Measurements from ENCODE around the gene SLC27A5. TPM values are rescaled to one million over a fixed set of nuclear protein-coding genes. Genes with fewer than 3 reads are reported as not detected.

SLC27A5 gene
- total and polyA plus RNA-seq, 2 of the 13 experiments (the other 11 are each of a cell fraction or from before 2014, with no cell fraction given): 30.3 to 40.2 TPM

DNA sequence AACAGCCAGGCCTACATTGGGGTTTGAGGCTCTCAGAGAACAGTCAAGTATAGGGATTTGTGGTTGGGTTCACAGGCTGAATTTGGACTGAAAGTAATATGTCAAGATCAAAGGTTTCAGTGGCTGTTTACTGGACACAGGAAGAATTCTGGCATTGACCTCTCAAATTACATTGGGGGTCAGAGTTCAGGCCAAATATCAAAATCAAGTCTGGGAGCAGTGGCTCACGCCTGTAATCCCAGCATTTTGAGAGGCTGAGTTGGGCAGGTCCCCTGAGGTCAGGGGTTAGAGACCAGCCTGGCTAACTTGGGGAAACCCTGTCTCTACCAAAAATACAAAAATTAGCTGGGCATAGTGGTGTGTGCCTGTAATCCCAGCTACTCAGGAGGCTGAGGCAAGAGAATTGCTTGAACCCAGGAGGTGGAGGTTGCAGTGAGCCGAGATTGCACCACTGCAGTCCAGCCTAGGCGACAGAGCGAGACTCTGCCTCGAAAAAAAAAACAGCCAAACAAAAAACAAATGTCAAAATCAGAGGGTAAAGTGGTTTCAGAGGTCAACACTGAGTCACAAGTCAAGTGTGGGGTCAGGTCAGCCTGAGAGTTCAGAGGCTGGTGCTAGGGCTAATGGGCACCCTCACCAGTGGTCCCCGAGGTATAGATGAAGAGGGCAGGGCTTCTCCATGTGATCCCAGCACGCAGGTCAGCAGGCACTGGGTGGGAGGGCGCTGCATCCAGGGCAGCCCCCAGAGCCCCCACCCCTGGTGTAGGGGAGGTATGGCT, 1.5 kb downstream of the SLC27A5 start (continued):
- TF ChIP-seq, protein P1, sequence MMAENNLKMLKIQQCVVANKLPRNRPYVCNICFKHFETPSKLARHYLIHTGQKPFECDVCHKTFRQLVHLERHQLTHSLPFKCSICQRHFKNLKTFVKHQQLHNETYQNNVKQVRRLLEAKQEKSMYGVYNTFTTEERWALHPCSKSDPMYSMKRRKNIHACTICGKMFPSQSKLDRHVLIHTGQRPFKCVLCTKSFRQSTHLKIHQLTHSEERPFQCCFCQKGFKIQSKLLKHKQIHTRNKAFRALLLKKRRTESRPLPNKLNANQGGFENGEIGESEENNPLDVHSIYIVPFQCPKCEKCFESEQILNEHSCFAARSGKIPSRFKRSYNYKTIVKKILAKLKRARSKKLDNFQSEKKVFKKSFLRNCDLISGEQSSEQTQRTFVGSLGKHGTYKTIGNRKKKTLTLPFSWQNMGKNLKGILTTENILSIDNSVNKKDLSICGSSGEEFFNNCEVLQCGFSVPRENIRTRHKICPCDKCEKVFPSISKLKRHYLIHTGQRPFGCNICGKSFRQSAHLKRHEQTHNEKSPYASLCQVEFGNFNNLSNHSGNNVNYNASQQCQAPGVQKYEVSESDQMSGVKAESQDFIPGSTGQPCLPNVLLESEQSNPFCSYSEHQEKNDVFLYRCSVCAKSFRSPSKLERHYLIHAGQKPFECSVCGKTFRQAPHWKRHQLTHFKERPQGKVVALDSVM (CRISPR knock-in tag; IDR thresholded peaks at IDR 0.05): peak; percentile 91
- no peak for TF ChIP-seq YY1 (IDR thresholded peaks at IDR 0.05; ENCODE audit: insufficient read depth, insufficient replicate concordance, low read depth, low read length)
- TF ChIP-seq ZNF790 (CRISPR knock-in tag; IDR thresholded peaks at IDR 0.05; ENCODE audit: borderline replicate concordance): peak; percentile 18; the same call in 1 of the 2 replicates
- TF ChIP-seq, protein P2, sequence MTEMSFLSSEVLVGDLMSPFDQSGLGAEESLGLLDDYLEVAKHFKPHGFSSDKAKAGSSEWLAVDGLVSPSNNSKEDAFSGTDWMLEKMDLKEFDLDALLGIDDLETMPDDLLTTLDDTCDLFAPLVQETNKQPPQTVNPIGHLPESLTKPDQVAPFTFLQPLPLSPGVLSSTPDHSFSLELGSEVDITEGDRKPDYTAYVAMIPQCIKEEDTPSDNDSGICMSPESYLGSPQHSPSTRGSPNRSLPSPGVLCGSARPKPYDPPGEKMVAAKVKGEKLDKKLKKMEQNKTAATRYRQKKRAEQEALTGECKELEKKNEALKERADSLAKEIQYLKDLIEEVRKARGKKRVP (CRISPR knock-in tag; IDR thresholded peaks at IDR 0.05): peak in 1 of 2 experiments; percentile 43; a peak in 1 of 4 replicates
- TF ChIP-seq, protein P3, sequence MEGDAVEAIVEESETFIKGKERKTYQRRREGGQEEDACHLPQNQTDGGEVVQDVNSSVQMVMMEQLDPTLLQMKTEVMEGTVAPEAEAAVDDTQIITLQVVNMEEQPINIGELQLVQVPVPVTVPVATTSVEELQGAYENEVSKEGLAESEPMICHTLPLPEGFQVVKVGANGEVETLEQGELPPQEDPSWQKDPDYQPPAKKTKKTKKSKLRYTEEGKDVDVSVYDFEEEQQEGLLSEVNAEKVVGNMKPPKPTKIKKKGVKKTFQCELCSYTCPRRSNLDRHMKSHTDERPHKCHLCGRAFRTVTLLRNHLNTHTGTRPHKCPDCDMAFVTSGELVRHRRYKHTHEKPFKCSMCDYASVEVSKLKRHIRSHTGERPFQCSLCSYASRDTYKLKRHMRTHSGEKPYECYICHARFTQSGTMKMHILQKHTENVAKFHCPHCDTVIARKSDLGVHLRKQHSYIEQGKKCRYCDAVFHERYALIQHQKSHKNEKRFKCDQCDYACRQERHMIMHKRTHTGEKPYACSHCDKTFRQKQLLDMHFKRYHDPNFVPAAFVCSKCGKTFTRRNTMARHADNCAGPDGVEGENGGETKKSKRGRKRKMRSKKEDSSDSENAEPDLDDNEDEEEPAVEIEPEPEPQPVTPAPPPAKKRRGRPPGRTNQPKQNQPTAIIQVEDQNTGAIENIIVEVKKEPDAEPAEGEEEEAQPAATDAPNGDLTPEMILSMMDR (CRISPR knock-in tag; IDR thresholded peaks at IDR 0.05): no peak
- no peak for TF ChIP-seq ZNF550 (CRISPR knock-in tag; IDR thresholded peaks at IDR 0.05; ENCODE audit: borderline replicate concordance)
- peak; percentile 65; the same call in 1 of the 2 replicates for TF ChIP-seq FOXJ3 (CRISPR knock-in tag; IDR thresholded peaks at IDR 0.05; ENCODE audit: borderline replicate concordance)
- no peak for TF ChIP-seq ZNF484 (CRISPR knock-in tag; IDR thresholded peaks at IDR 0.05; ENCODE audit: borderline replicate concordance, low read depth)
- TF ChIP-seq ATF7-NPFF (CRISPR knock-in tag; IDR thresholded peaks at IDR 0.05; ENCODE audit: low read depth): no peak
- TF ChIP-seq FOXK1 (CRISPR knock-in tag; IDR thresholded peaks at IDR 0.05; ENCODE audit: borderline replicate concordance, low read depth): peak; percentile 35
- no peak for TF ChIP-seq RELA (CRISPR knock-in tag; IDR thresholded peaks at IDR 0.05)
- TF ChIP-seq, protein P4, sequence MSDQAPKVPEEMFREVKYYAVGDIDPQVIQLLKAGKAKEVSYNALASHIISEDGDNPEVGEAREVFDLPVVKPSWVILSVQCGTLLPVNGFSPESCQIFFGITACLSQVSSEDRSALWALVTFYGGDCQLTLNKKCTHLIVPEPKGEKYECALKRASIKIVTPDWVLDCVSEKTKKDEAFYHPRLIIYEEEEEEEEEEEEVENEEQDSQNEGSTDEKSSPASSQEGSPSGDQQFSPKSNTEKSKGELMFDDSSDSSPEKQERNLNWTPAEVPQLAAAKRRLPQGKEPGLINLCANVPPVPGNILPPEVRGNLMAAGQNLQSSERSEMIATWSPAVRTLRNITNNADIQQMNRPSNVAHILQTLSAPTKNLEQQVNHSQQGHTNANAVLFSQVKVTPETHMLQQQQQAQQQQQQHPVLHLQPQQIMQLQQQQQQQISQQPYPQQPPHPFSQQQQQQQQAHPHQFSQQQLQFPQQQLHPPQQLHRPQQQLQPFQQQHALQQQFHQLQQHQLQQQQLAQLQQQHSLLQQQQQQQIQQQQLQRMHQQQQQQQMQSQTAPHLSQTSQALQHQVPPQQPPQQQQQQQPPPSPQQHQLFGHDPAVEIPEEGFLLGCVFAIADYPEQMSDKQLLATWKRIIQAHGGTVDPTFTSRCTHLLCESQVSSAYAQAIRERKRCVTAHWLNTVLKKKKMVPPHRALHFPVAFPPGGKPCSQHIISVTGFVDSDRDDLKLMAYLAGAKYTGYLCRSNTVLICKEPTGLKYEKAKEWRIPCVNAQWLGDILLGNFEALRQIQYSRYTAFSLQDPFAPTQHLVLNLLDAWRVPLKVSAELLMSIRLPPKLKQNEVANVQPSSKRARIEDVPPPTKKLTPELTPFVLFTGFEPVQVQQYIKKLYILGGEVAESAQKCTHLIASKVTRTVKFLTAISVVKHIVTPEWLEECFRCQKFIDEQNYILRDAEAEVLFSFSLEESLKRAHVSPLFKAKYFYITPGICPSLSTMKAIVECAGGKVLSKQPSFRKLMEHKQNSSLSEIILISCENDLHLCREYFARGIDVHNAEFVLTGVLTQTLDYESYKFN (CRISPR knock-in tag; conservative IDR thresholded peaks at IDR 0.05): peak; percentile 85
- peak; percentile 5; the same call in 1 of the 2 replicates for TF ChIP-seq FOXK2 (IDR thresholded peaks at IDR 0.05)
- TF ChIP-seq, protein P5, sequence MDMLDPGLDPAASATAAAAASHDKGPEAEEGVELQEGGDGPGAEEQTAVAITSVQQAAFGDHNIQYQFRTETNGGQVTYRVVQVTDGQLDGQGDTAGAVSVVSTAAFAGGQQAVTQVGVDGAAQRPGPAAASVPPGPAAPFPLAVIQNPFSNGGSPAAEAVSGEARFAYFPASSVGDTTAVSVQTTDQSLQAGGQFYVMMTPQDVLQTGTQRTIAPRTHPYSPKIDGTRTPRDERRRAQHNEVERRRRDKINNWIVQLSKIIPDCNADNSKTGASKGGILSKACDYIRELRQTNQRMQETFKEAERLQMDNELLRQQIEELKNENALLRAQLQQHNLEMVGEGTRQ (IDR thresholded peaks at IDR 0.05; ENCODE audit: low read depth, low read length): no peak
- TF ChIP-seq, protein P5 (CRISPR knock-in tag; IDR thresholded peaks at IDR 0.05; ENCODE audit: borderline replicate concordance): 0 out of 2 replicates have a peak, but pooled peaks have one; percentile 8
- TF ChIP-seq ZNF605 (CRISPR knock-in tag; IDR thresholded peaks at IDR 0.05): peak; percentile 62; the same call in 1 of the 2 replicates
- TF ChIP-seq SPEN (CRISPR knock-in tag; IDR thresholded peaks at IDR 0.05; ENCODE audit: low read depth): 0 out of 2 replicates have a peak, but pooled peaks have one; percentile 24

Measured in HepG2 (cell line).